Transverse colon (tissue), 4 donors: ENCODE measurements around the gene NEK2.
"Not testable (repeated sequence)": the region's sequence is repeated elsewhere in the genome, so short reads cannot be mapped to it uniquely, and the experiment has no call there.

Source experiments
- CTCF ChIP-seq, 5 experiments: fragments of 200-600 bp in 3 of 5; fragments of 450-650 bp in 2 of 5; sonication (generic) in 3 of 5; IDR thresholded peaks; 1 replicate in 2 of 5; 2 replicates in 3 of 5; pipeline ENCODE4 v1.5.1; 2016 to 2017; ENCODE audit warnings: antibody characterized with exemption in 5 of 5, inconsistent platforms in 3 of 5, mild to moderate bottlenecking in 2 of 5, moderate library complexity in 1 of 5
- POLR2AphosphoS5 ChIP-seq, 3 donors: sonication (generic); formaldehyde crosslinking; IDR thresholded peaks; one replicate each; pipeline ENCODE4 v1.6.1; 2016; ENCODE audit warnings: antibody characterized with exemption in 3 of 3

DNA sequence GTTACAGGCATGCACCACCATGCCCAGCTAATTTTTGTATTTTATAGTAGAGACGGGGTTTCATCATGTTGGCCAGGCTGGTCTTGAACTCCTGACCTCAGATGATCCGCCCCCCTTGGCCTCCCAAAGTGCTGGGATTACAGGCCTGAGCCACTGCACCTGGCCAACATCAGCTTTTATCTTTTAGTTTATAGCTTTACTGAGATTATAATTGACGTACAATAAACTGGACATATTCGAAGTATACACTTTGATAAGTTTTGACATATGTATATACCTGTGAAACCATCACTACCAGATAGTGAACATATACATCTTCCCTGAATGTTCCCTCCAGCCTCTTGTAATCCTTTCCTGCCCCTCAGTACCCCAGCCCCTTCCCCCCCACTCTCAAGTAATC is 41.1 kb upstream of the NEK2 start:
- not testable (repeated sequence) for TF ChIP-seq CTCF, POLR2AphosphoS5 (IDR thresholded peaks at IDR 0.05)
